CD4-positive, alpha-beta T cell treated with Interleukin-15 for 4 hours (primary cell): ENCODE results near the gene OR7A10.

Experiments
- DNase-seq: peaks from one replicate; pipeline ENCODE4 v3.0.0-alpha.2; 2020; ENCODE audit warnings: low spot score

The OR7A10 gene

GRCh38 chr19:14848822-14849221 lies at the start of gene OR7A10:
Gene OR7A10 (minus strand): TSS chr19:14848922. CDS start chr19:14841877, 7,045 bp downstream.
- DNase-seq: no peak

- no peak for DNase-seq
Measured at GRCh38 chr19:14890643-14891379, 42.1 kb upstream of the OR7A10 start.

GRCh38 chr19:14889994-14890642 lies 41.4 kb upstream of the OR7A10 start:
- no peak for DNase-seq

GRCh38 chr19:14886032-14886431 lies 37.3 kb upstream of the OR7A10 start, which contains the start of gene OR7A17:
Gene OR7A17 (minus strand): TSS chr19:14886132. CDS start chr19:14881355, 4,777 bp downstream.
- DNase-seq: no peak

- no peak for DNase-seq
Measured at GRCh38 chr19:14871619-14872230, 23.0 kb upstream of the OR7A10 start.

GRCh38 chr19:14868497-14868896 lies 19.8 kb upstream of the OR7A10 start:
- DNase-seq: no peak

GRCh38 chr19:14843578-14843977 lies 5.1 kb downstream of the OR7A10 start:
- DNase-seq: no peak

GRCh38 chr19:14843169-14843568 lies 5.6 kb downstream of the OR7A10 start:
- no peak for DNase-seq

- no peak for DNase-seq
Measured at GRCh38 chr19:14840206-14840605, 8.5 kb downstream of the OR7A10 start.

- no peak for DNase-seq
Measured at GRCh38 chr19:14837391-14837790, 11.3 kb downstream of the OR7A10 start.

GRCh38 chr19:14835011-14835410 lies 13.7 kb downstream of the OR7A10 start, which contains the start of the genes OR7A5 and OR7C1:
Gene OR7A5 (minus strand): TSS chr19:14835185. CDS start chr19:14828241, 6,944 bp downstream.
Gene OR7C1 (minus strand): TSS chr19:14835185. CDS start chr19:14800136, 35,049 bp downstream.
- no peak for DNase-seq

GRCh38 chr19:14830702-14831101 lies 18.0 kb downstream of the OR7A10 start:
- no peak for DNase-seq

- no peak for DNase-seq
Measured at GRCh38 chr19:14826006-14826405, 22.7 kb downstream of the OR7A10 start.

GRCh38 chr19:14821937-14822336 lies 26.8 kb downstream of the OR7A10 start:
- DNase-seq: no peak

- DNase-seq: no peak
Measured at GRCh38 chr19:14818588-14818987, 30.1 kb downstream of the OR7A10 start.

GRCh38 chr19:14817052-14817451 lies 31.7 kb downstream of the OR7A10 start:
- DNase-seq: no peak

GRCh38 chr19:14814982-14815652 lies 33.6 kb downstream of the OR7A10 start:
- DNase-seq: no peak

GRCh38 chr19:14809272-14810057 lies 39.3 kb downstream of the OR7A10 start:
- DNase-seq: no peak

GRCh38 chr19:14804765-14805164 lies 44.0 kb downstream of the OR7A10 start:
- DNase-seq: no peak

- no peak for DNase-seq
Measured at GRCh38 chr19:14798760-14799159, 50.0 kb downstream of the OR7A10 start.

GRCh38 chr19:14796021-14796420 lies 52.7 kb downstream of the OR7A10 start:
- DNase-seq: no peak
